COLO829 (cell line): ENCODE results near the gene STOM.

Experiments
- DNase-seq: peaks from one replicate; pipeline ENCODE4 v3.0.0; 2012; ENCODE audit warnings: low spot score

Gene STOM

GRCh38 chr9:121371495-121372061 is 1.5 kb upstream of the STOM start:
- DNase-seq: no peak

GRCh38 chr9:121368745-121369144 is 1.3 kb downstream of the STOM start:
- no peak for DNase-seq

- DNase-seq: no peak
Measured at GRCh38 chr9:121368138-121368522, 1.9 kb downstream of the STOM start.

DNA sequence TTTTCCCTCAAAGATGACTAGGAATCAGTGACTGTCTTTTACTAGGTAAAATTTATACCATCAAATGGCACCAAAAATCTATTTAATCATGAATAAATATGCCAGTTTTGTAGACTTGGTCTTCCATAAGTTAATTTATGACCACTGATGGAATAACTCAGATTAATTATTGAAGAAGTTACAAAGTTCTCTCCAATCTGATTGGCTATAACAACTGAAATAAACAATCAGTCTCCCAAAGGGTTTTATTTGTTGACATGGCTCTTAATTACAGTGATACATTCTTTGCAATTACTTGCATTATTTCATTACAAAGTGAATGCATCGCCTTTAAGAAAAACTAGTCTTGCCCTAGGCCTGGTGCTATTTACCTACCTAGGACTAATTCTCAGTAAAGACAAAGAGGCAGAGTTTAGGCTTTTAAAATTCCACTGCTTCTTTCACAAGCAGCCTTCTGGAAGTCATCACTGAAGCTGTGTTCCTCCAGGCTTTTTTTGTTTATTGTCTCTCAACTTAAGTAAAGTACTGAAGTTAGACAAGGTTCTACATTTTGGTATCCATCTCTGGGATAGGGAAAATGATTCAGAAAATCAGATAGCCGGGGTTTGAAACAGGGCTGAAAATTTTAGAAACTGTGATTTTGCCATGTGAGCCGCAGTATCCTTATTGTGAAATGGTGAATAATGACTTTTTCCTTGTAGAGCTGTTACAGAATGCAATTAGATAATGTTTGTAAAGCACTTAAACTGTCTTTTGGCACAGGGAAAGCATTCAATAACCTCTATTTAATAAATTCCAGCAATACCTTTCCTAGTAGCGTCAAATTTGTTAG is 2.5 kb downstream of the STOM start:
- no peak for DNase-seq

DNA sequence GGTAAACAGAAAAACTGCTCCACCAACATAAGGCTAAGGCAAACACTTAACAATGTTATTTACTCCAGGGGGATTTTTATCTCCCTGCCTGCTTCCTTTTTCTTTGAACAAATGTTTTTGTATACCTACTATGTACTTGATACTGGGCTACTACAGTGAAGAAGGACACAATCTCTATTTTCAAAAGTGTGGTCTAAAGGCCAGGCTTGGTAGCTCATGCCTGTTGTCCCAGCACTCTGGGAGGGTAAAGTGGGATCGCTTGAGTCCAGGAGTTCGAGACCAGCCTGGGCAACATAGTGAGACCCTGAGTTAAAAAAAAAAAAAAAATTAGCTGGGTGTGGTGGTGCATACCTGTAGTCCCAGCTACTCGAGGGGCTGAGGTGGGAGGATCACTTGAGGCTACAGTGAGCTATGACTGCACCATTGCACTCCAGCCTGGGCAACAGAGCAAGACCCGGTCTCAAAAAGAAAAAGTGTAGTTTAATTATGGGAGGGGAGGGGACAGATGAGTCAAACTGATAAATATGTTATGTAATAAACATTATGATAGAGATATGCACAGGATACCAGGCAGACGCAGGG is 3.3 kb downstream of the STOM start:
- no peak for DNase-seq

DNA sequence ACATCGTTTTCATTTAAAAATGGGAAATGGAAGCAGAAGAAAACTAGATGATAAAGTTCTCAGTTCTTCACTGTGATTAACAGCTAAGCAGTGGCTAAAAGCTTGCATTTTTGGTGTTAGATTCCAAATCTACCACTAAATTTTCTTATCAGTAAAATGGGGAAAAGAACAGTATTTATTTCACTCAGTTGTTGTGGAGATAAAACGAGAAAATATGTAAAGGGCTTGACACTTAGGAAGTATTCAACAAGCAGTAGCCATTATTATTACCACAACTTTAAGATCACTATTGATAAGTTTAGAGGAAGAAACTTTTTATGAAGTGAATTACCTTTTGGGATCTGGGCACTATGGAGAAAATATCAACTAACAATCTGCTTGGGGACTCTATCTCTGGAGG is 4.5 kb downstream of the STOM start:
- no peak for DNase-seq

DNA sequence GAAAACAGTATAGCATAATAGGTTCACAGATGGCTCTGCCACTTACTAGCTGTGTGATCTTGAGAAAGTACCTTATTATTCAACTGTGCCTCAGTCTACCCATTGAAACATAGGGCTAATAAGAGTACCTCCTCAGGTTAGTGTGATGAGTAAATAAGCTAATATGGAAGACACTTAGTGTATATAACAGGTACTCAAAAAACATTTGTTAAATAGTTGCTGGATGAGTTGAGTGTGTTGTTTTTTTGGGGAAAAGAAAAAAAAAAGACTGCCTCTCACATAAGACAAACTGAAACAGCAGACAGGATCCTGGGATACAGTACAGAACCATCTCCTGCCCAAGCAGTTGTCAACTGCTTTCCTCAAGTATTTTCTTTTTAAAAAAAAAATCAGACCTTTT is 5.2 kb downstream of the STOM start:
- DNase-seq: no peak

- no peak for DNase-seq
Measured at GRCh38 chr9:121364077-121364476, 6.0 kb downstream of the STOM start.

- DNase-seq: no peak
Measured at GRCh38 chr9:121363622-121363961, 6.5 kb downstream of the STOM start.

GRCh38 chr9:121362813-121363621 is 7.0 kb downstream of the STOM start:
- peak; percentile 46 for DNase-seq

DNA sequence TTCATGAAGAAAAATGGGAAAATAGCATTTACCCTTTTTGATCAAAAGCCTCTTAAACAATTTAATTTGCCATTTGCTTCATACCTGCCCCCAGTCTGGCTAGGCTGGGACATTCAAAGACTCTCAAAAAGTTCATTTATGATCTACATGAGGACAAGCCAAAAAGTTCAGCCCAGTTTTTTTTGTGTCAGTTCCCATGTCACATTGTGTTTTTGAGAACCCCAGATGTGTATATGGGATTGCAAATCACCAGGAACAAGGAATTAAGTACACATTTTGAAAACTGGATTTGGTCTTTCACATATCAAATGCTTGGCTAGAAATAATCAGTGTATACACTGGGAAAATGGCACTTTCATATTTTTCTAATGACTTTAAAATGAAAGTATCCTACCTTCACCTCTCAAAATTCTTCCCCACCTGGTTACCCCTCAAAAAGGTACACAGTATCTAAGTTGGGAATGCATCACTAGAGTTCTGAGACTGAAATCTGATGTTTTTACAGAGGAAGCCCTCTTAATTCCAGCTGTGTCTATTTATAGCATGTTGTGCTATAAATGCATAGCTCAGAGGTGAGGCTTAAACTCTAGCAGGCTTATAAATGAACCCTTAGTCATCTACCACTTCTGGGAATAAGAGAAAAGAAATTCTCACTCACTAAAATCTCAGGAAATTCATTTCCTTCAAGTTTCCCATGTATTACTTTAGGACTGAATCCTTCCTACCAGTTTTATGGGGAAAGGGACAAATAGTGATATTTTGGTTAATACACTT is 9.3 kb downstream of the STOM start:
- peak; percentile 56 for DNase-seq

DNA sequence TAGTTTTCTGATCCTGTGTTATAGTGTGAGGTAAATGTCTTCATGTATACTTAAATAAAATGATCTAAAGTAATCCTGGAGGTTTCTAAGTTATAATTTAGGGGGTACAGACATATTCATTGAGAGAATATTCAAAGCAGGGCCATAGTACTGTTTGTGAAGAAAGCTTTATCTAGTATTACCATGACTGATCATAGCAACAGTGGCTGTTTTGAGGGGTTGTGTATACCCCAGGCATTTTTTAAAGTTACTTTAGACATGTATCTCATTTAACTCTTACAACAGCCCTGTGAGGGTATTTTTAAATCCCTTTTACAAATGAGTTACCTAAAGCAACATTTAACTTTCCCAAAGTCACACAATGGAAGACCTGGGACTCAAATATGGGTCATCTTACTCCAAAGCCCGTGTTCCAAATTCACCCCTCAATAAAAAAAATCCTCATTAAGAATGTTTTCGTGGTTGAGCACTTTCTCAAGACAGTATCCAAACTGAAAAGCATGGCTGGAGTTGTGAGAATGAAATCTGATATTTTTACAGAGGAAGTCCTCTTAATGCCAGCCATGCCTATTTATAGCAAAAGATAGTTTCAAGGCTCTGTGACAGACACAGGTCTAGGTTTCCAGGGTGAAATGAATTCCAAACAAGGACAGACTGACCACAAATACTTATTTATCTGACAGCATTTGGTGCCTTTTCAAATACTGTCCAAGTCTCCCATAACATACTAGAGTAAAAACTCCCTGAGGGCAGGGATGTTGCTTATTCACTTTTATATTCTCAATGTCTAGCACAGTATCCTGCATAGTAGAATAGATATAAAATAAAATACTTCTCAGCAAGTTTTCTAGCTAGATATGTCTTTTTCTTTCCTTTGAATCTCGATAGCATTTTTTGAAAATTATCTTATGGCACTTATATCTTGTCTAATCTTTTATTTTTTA is 10.4 kb downstream of the STOM start:
- DNase-seq: no peak

GRCh38 chr9:121358751-121359150 is 11.3 kb downstream of the STOM start:
- no peak for DNase-seq

- DNase-seq: no peak
Measured at GRCh38 chr9:121357011-121357410, 13.0 kb downstream of the STOM start.

GRCh38 chr9:121354762-121355161 is 15.3 kb downstream of the STOM start:
- no peak for DNase-seq

DNA sequence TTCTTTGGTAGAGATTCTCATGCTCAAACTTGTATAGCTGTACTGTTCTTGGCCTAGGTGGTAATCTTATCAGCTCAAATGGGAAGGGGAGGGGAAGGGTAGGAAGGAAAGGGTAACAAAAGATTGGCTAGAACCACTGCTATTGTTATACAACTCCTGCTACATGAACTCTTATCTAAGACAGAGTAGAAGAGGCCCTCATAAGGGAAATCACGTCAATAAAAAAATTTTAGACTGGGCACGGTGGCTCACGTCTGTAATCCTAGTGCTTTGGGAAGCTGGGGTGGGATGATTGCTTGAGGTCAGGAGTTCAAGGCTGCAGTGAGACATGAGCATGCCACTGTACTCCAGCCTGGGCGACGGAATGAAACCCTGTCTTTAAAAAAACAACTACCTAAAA is 15.9 kb downstream of the STOM start:
- DNase-seq: no peak

DNA sequence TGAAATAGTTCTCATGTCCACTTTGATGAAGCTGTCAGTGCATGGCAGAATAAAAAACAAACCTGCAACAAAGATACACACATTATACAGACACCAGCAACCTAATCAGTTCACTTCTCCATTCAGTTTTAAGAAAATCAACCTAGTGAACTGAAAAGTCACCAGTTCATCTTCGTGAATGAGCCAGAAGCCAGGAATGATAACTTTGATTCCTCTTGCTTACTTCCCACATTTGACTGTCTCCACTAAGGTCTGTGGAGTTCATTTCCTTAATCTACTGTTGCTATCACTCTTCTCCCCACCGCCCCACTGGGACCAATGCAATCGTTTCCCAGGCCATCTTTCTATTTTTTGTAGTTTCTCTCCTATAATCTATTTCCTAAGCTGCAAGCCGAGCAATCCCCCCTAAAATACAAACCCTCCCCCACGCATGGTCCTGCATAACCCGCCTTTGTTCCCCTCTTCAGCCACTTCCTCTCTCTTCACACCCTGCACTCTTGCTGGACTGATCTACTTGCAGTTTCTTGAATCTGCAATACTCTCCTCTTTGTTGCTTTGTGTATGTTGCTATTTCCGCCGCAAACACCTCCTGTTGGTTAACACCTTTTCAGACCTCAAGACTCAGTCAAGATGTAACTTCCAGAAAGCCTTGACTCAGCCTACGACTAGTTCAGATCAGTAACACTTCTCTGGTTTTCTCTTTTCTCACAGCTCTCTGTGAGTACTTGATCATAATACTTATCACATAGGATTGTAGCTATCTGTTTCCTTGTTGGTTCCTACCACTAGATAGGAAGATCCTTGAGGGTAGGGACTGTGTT is 16.6 kb downstream of the STOM start:
- no peak for DNase-seq

GRCh38 chr9:121350993-121351561 is 19.0 kb downstream of the STOM start:
- peak; percentile 28 for DNase-seq

- DNase-seq: no peak
Measured at GRCh38 chr9:121350036-121350435, 20.0 kb downstream of the STOM start.

- DNase-seq: no peak
Measured at GRCh38 chr9:121349009-121349408, 21.0 kb downstream of the STOM start.
